Measurements from ENCODE around the gene CTNND2.

DNA sequence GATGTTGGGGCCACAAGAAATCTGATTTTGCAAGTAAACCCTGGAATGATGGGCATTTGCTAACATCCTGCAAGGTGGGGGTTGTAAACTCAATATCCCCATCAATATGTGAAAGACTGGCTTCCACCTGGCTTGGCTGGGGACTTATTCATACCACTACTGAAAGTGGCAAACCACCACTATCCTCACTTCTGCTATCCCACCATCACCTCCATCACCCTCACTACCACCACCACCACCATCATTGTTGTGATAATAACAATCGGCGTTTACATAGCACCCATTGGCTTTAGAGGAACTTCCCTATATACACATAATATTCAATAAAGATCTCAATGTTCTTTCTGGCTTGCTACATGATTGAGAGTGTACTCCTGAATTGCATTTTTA lies 918.5 kb downstream of the CTNND2 start:
- TF ChIP-seq EZH2 (IDR thresholded peaks at IDR 0.05), result no peak
- TF ChIP-seq EZH2phosphoT487 (IDR thresholded peaks at IDR 0.05), result no peak
